ENCODE data around the gene SLC30A7. TPM values are rescaled to one million over a fixed set of nuclear protein-coding genes. Genes with fewer than 3 reads are reported as not detected.
A peak's percentile ranks its signal among the peaks of the same experiment; 100 is the strongest.

The SLC30A7 gene
- total and polyA plus RNA-seq, 7 experiments from 2014 or later, result 9.0 to 44.5 (median 32.1) TPM

- Histone ChIP-seq H3K9me3 (ENCODE audit: control insufficient read depth in 2 of 3, low read length in 3 of 3) (no peaks in the 10 kb centered on the region), H3K4me3 (ENCODE audit: low read length) (no peak overlapping the region), H3K4me1 (ENCODE audit: control insufficient read depth in 2 of 2, insufficient read depth in 2 of 2, low read length in 2 of 2) (no peaks in the 10 kb centered on the region), H3K27me3 (ENCODE audit: control insufficient read depth in 2 of 2, insufficient read depth in 2 of 2, low read length in 2 of 2) (no peaks in the 10 kb centered on the region), H3K36me3 (ENCODE audit: control insufficient read depth in 2 of 3, insufficient read depth in 3 of 3, low read length in 3 of 3) (no peaks in the 10 kb centered on the region), H3K27ac (ENCODE audit: low read depth, low read length) (no peak overlapping the region)
- CTCF ChIA-PET, result interaction anchor here (1.0 kb wide), 1 partner anchor 344 kb away, joined by 3 read pairs; no protein-coding TSS in a partner anchor
- Mint-ChIP-seq H3K36me3 (peaks cover 27 to 69% (median 65%) of the 10 kb centered on the region in 5 donors), H3K4me1 (peaks cover 7 to 62% (median 36%) of the 10 kb centered on the region in 7 donors), H3K9me3 (peaks cover 0 to 11% (median 0%) of the 10 kb centered on the region in 11 donors), H3K27me3 (no peaks in the 10 kb centered on the region), H3K4me3 (peak overlapping the region in 2 of 10 donors; percentile 23 to 36), H3K27ac (peak overlapping the region in 3 of 9 donors; percentile 12 to 55 (median 43))
- POLR2A ChIA-PET, result interaction anchor here (0.8 to 1.7 kb wide), 7 partner anchors 10 to 43 kb away, joined by 3 to 15 read pairs (median 4); no protein-coding TSS in a partner anchor
- intact Hi-C loops (cut with micrococcal nuclease), result no loop called here
- ATAC-seq (no peak), DNase-seq (no peak)
Measured at GRCh38 chr1:101013776-101014175, 117.9 kb downstream of the SLC30A7 start.

- DNase-seq (no peak), ATAC-seq (no peak)
- H3K27me3 Mint-ChIP-seq, result no peaks in the 10 kb centered on the region
- Histone ChIP-seq H3K4me3 (ENCODE audit: low read length) (no peak overlapping the region), H3K36me3 (ENCODE audit: control insufficient read depth in 2 of 3, insufficient read depth in 3 of 3, low read length in 3 of 3) (peaks cover 0 to 4% (median 0%) of the 10 kb centered on the region in 3 experiments), H3K9me3 (ENCODE audit: control insufficient read depth in 2 of 3, low read length in 3 of 3) (no peaks in the 10 kb centered on the region), H3K4me1 (ENCODE audit: control insufficient read depth in 2 of 2, insufficient read depth in 2 of 2, low read length in 2 of 2) (no peaks in the 10 kb centered on the region), H3K27me3 (ENCODE audit: control insufficient read depth in 2 of 2, insufficient read depth in 2 of 2, low read length in 2 of 2) (no peaks in the 10 kb centered on the region), H3K27ac (ENCODE audit: low read depth, low read length) (no peak overlapping the region)
- peaks cover 24 to 74% (median 61%) of the 10 kb centered on the region in 5 donors for H3K36me3 Mint-ChIP-seq
- H3K9me3 Mint-ChIP-seq, result peaks cover 0 to 8% (median 0%) of the 10 kb centered on the region in 11 donors
- H3K27ac Mint-ChIP-seq, result no peak overlapping the region
- no peak overlapping the region for H3K4me3 Mint-ChIP-seq
- peaks cover 22 to 77% (median 60%) of the 10 kb centered on the region in 7 donors for H3K4me1 Mint-ChIP-seq
- CTCF ChIA-PET, result no interaction called here
- intact Hi-C loops (cut with micrococcal nuclease), result no loop called here
- POLR2A ChIA-PET, result interaction anchor here (1.3 kb wide), 1 partner anchor 12 kb away, joined by 4 read pairs; no protein-coding TSS in a partner anchor
Measured at GRCh38 chr1:101017448-101017847, 121.6 kb downstream of the SLC30A7 start.

GRCh38 chr1:101022294-101022693 lies 126.4 kb downstream of the SLC30A7 start:
- DNase-seq, result no peak
- Histone ChIP-seq H3K36me3 (ENCODE audit: control insufficient read depth in 2 of 3, insufficient read depth in 3 of 3, low read length in 3 of 3) (peaks cover 0 to 8% (median 0%) of the 10 kb centered on the region in 3 experiments), H3K4me3 (ENCODE audit: low read length) (no peak overlapping the region), H3K9me3 (ENCODE audit: control insufficient read depth in 2 of 3, low read length in 3 of 3) (no peaks in the 10 kb centered on the region), H3K27ac (ENCODE audit: low read depth, low read length) (no peak overlapping the region), H3K27me3 (ENCODE audit: control insufficient read depth in 2 of 2, insufficient read depth in 2 of 2, low read length in 2 of 2) (no peaks in the 10 kb centered on the region), H3K4me1 (ENCODE audit: control insufficient read depth in 2 of 2, insufficient read depth in 2 of 2, low read length in 2 of 2) (peaks cover 8 to 23% of the 10 kb centered on the region in 2 donors)
- ChIA-PET POLR2A (interaction anchor here (0.6 to 1.2 kb wide), 3 partner anchors 10 to 20 kb away, joined by 3 to 4 read pairs (median 3); no protein-coding TSS in a partner anchor), CTCF (interaction anchor here (0.6 to 0.9 kb wide), 2 partner anchors 52 to 84 kb away, joined by 3 read pairs; no protein-coding TSS in a partner anchor)
- ATAC-seq, result no peak
- intact Hi-C loops (cut with micrococcal nuclease), result loop anchor here in 1 of 2 donors (10.0 kb wide), 1 partner anchor 103 kb away; no protein-coding TSS in a partner anchor
- no peaks in the 10 kb centered on the region for H3K27me3 Mint-ChIP-seq
- H3K4me3 Mint-ChIP-seq, result peak overlapping the region in 3 of 10 donors; percentile 17 to 89 (median 41)
- H3K9me3 Mint-ChIP-seq, result peaks cover 0 to 3% (median 0%) of the 10 kb centered on the region in 11 donors
- H3K27ac Mint-ChIP-seq, result peak overlapping the region in 6 of 9 donors; percentile 5 to 96 (median 52)
- H3K4me1 Mint-ChIP-seq, result peaks cover 37 to 88% (median 72%) of the 10 kb centered on the region in 7 donors
- peaks cover 16 to 46% (median 41%) of the 10 kb centered on the region in 5 donors for H3K36me3 Mint-ChIP-seq

GRCh38 chr1:101025283-101025656 lies 129.4 kb downstream of the SLC30A7 start:
- peak overlapping the region; percentile 85 for H3K4me3 ChIP-seq (ENCODE audit: low read length)
- peaks cover 0 to 2% (median 0%) of the 10 kb centered on the region in 11 donors for H3K9me3 Mint-ChIP-seq
- peaks cover 15 to 44% (median 27%) of the 10 kb centered on the region in 5 donors for H3K36me3 Mint-ChIP-seq
- H3K27me3 ChIP-seq (ENCODE audit: control insufficient read depth in 2 of 2, insufficient read depth in 2 of 2, low read length in 2 of 2), result no peaks in the 10 kb centered on the region
- CTCF ChIA-PET, result interaction anchor here (0.8 to 1.6 kb wide), 2 partner anchors 98 to 263 kb away, joined by 3 to 4 read pairs; no protein-coding TSS in a partner anchor
- ATAC-seq, result peak; percentile 40
- peak overlapping the region; percentile 92 to 100 (median 98) for H3K27ac Mint-ChIP-seq
- H3K4me1 ChIP-seq (ENCODE audit: control insufficient read depth in 2 of 2, insufficient read depth in 2 of 2, low read length in 2 of 2), result peaks cover 14 to 44% of the 10 kb centered on the region in 2 donors
- no peaks in the 10 kb centered on the region for H3K9me3 ChIP-seq (ENCODE audit: control insufficient read depth in 2 of 3, low read length in 3 of 3)
- H3K36me3 ChIP-seq (ENCODE audit: control insufficient read depth in 2 of 3, insufficient read depth in 3 of 3, low read length in 3 of 3), result peaks cover 0 to 8% (median 0%) of the 10 kb centered on the region in 3 experiments
- peak overlapping the region; percentile 88 for H3K27ac ChIP-seq (ENCODE audit: low read depth, low read length)
- POLR2A ChIA-PET, result interaction anchor here (0.6 to 3.9 kb wide), 14 partner anchors 11 to 263 kb away, joined by 3 to 15 read pairs (median 4); no protein-coding TSS in a partner anchor
- H3K4me1 Mint-ChIP-seq, result peaks cover 46 to 97% (median 83%) of the 10 kb centered on the region in 7 donors
- DNase-seq, result peak in 1 of 9 donors; percentile 31
- intact Hi-C loops (cut with micrococcal nuclease), result loop anchor here (1.0 to 10.0 kb wide), 13 partner anchors 18 to 332 kb away; partner anchors contain the start of gene SLC30A7 (in 1 of the 2)
- H3K27me3 Mint-ChIP-seq, result no peaks in the 10 kb centered on the region
- H3K4me3 Mint-ChIP-seq, result peak overlapping the region; percentile 89 to 97 (median 94)

- Mint-ChIP-seq H3K4me1 (peaks cover 42 to 95% (median 78%) of the 10 kb centered on the region in 7 donors), H3K27me3 (no peaks in the 10 kb centered on the region), H3K9me3 (peaks cover 0 to 1% (median 0%) of the 10 kb centered on the region in 11 donors), H3K4me3 (peak within 1 kb of the TSS; percentile 89 to 97 (median 94)), H3K36me3 (peaks cover 9 to 41% (median 22%) of the 10 kb centered on the region in 5 donors), H3K27ac (peak within 1 kb of the TSS; percentile 92 to 100 (median 98))
- Histone ChIP-seq H3K9me3 (ENCODE audit: control insufficient read depth in 2 of 3, low read length in 3 of 3) (no peaks in the 10 kb centered on the region), H3K4me3 (ENCODE audit: low read length) (peak within 1 kb of the TSS; percentile 85), H3K36me3 (ENCODE audit: control insufficient read depth in 2 of 3, insufficient read depth in 3 of 3, low read length in 3 of 3) (peaks cover 0 to 4% (median 0%) of the 10 kb centered on the region in 3 experiments), H3K27me3 (ENCODE audit: control insufficient read depth in 2 of 2, insufficient read depth in 2 of 2, low read length in 2 of 2) (no peaks in the 10 kb centered on the region), H3K4me1 (ENCODE audit: control insufficient read depth in 2 of 2, insufficient read depth in 2 of 2, low read length in 2 of 2) (peaks cover 14 to 44% of the 10 kb centered on the region in 2 donors), H3K27ac (ENCODE audit: low read depth, low read length) (peak within 1 kb of the TSS; percentile 88)
- DNase-seq (peak; percentile 72 to 91 (median 87)), ATAC-seq (peak; percentile 99)
- intact Hi-C loops (cut with micrococcal nuclease), result loop anchor here (1.0 to 10.0 kb wide), 17 partner anchors 9 to 331 kb away; partner anchors contain the start of gene SLC30A7 (in 1 of the 2)
- POLR2A ChIA-PET, result interaction anchor here (0.6 to 3.9 kb wide), 19 partner anchors 11 to 263 kb away, joined by 3 to 15 read pairs (median 4); no protein-coding TSS in a partner anchor
- CTCF ChIA-PET, result interaction anchor here (0.6 to 1.6 kb wide), 2 partner anchors 98 to 583 kb away, joined by 3 to 4 read pairs; no protein-coding TSS in a partner anchor
Measured at GRCh38 chr1:101025657-101026429, 130.0 kb downstream of the SLC30A7 start, which contains the start of gene DPH5. Gene DPH5, minus strand, starts transcription at chr1:101025784. Its CDS starts 341 bp downstream, at chr1:101025443.

- Histone ChIP-seq H3K4me3 (ENCODE audit: low read length) (peak overlapping the region; percentile 85), H3K27ac (ENCODE audit: low read depth, low read length) (peak overlapping the region; percentile 88), H3K9me3 (ENCODE audit: control insufficient read depth in 2 of 3, low read length in 3 of 3) (no peaks in the 10 kb centered on the region), H3K4me1 (ENCODE audit: control insufficient read depth in 2 of 2, insufficient read depth in 2 of 2, low read length in 2 of 2) (peaks cover 14 to 44% of the 10 kb centered on the region in 2 donors), H3K27me3 (ENCODE audit: control insufficient read depth in 2 of 2, insufficient read depth in 2 of 2, low read length in 2 of 2) (no peaks in the 10 kb centered on the region), H3K36me3 (ENCODE audit: control insufficient read depth in 2 of 3, insufficient read depth in 3 of 3, low read length in 3 of 3) (peaks cover 0 to 4% (median 0%) of the 10 kb centered on the region in 3 experiments)
- CTCF ChIA-PET, result interaction anchor here (0.6 kb wide), 1 partner anchor 583 kb away, joined by 3 read pairs; no protein-coding TSS in a partner anchor
- no peak for ATAC-seq
- H3K36me3 Mint-ChIP-seq, result peaks cover 7 to 43% (median 22%) of the 10 kb centered on the region in 5 donors
- H3K9me3 Mint-ChIP-seq, result peaks cover 0 to 3% (median 0%) of the 10 kb centered on the region in 11 donors
- peaks cover 42 to 95% (median 78%) of the 10 kb centered on the region in 7 donors for H3K4me1 Mint-ChIP-seq
- DNase-seq, result peak in 1 of 9 donors; percentile 9
- H3K27me3 Mint-ChIP-seq, result no peaks in the 10 kb centered on the region
- peak overlapping the region; percentile 89 to 97 (median 94) for H3K4me3 Mint-ChIP-seq
- intact Hi-C loops (cut with micrococcal nuclease), result loop anchor here (1.0 to 10.0 kb wide), 11 partner anchors 9 to 331 kb away; no protein-coding TSS in a partner anchor
- POLR2A ChIA-PET, result interaction anchor here (0.6 to 3.9 kb wide), 16 partner anchors 10 to 262 kb away, joined by 3 to 15 read pairs (median 4); no protein-coding TSS in a partner anchor
- peak overlapping the region; percentile 92 to 100 (median 98) for H3K27ac Mint-ChIP-seq
Measured at GRCh38 chr1:101026430-101026788, 130.5 kb downstream of the SLC30A7 start.

All from naive thymus-derived CD4-positive, alpha-beta T cell (primary cell).